A673 (cell line): Measurements from ENCODE around the gene BPI. TPM values are rescaled to one million over a fixed set of nuclear protein-coding genes. Genes with fewer than 3 reads are reported as not detected.
"Not testable (repeated sequence)": the region's sequence is repeated elsewhere in the genome, so short reads cannot be mapped to it uniquely, and the experiment has no call there.

ENCODE experiments used
- BruUV-seq: library from RNA; stranded (reverse); fragments of 400-500 nt; replicated peaks from 2 replicates; lab custom pipeline; 2021; lab: Mats Ljungman, UMichigan
- CTCF ChIA-PET: fragments of 300-600 bp; sonication (Branson Sonifier 250); formaldehyde crosslinking; loops from one replicate; lab custom pipeline; 2022; ENCODE audit warnings: antibody characterized with exemption; lab: Charles Lee
- POLR2A ChIA-PET: fragments of 300-600 bp; sonication (Branson Sonifier 250); formaldehyde crosslinking; loops from one replicate; lab custom pipeline; 2022; ENCODE audit warnings: antibody characterized with exemption; ENCODE audit not compliant: low non-redundant PET; lab: Charles Lee
- DNase-seq: peaks from one replicate; pipeline ENCODE4 v3.0.0-alpha.2; 2015; ENCODE audit warnings: low spot score
- H3K27ac ChIP-seq: fragments of 200-600 bp; sonication (generic); 2 replicates; pipeline ENCODE4 v1.5.1; 2016; ENCODE audit warnings: mixed run types, low read depth, mild to moderate bottlenecking, mixed read lengths, antibody characterized with exemption, low read length; ENCODE audit not compliant: poor library complexity, severe bottlenecking
- H3K27me3 ChIP-seq: fragments of 200-600 bp; sonication (generic); replicated peaks from 2 replicates; pipeline ENCODE4 v1.6.1; 2017; ENCODE audit warnings: mixed run types, low read depth, mild to moderate bottlenecking, mixed read lengths, antibody characterized with exemption, low read length; ENCODE audit not compliant: insufficient read depth, poor library complexity
- H3K36me3 ChIP-seq: fragments of 200-600 bp; sonication (generic); 2 replicates; pipeline ENCODE4 v1.6.1; 2016; ENCODE audit warnings: mixed run types, mild to moderate bottlenecking, mixed read lengths, antibody characterized with exemption, low read length; ENCODE audit not compliant: insufficient read depth, poor library complexity, severe bottlenecking
- H3K4me1 ChIP-seq: fragments of 200-600 bp; sonication (generic); 2 replicates; pipeline ENCODE4 v1.6.1; 2017; ENCODE audit warnings: mixed run types, mild to moderate bottlenecking, mixed read lengths, antibody characterized with exemption, low read length; ENCODE audit not compliant: insufficient read depth, poor library complexity, severe bottlenecking
- H3K4me3 ChIP-seq: fragments of 200-600 bp; sonication (generic); 2 replicates; pipeline ENCODE4 v1.5.1; 2016; ENCODE audit warnings: low read depth, mixed run types, mild to moderate bottlenecking, mixed read lengths, low read length; ENCODE audit not compliant: poor library complexity, severe bottlenecking
- H3K9me3 ChIP-seq: fragments of 200-600 bp; sonication (generic); 2 replicates; pipeline ENCODE4 v1.6.1; 2016; ENCODE audit warnings: mixed run types, low read depth, mild to moderate bottlenecking, mixed read lengths, antibody characterized with exemption, low read length; ENCODE audit not compliant: poor library complexity, severe bottlenecking
- EZH2 ChIP-seq: fragments of 200-600 bp; sonication (generic); IDR thresholded peaks from 2 replicates; pipeline ENCODE4 v1.6.1; 2017; ENCODE audit warnings: borderline replicate concordance, low read depth, mild to moderate bottlenecking, mixed read lengths, antibody characterized with exemption, low read length; ENCODE audit not compliant: poor library complexity, severe bottlenecking
- intact Hi-C: fragments of 100-400 bp; cut with micrococcal nuclease; formaldehyde crosslinking; loops from one replicate; pipeline ENCODE4 v1.10.0; 2022; ENCODE audit not compliant: unreplicated experiment
- total RNA-seq: library from RNA; stranded (reverse); gene quantifications from 2 replicates; pipeline ENCODE4 v1.2.3, GENCODE V29; 2021
- TF ChIP-seq, protein P1 (sequence below): fragments of 300-800, 200-600 bp; sonication (generic); conservative IDR thresholded peaks from 2 replicates; pipeline ENCODE4 v1.5.1; 2017; ENCODE audit warnings: low read depth, mild to moderate bottlenecking, antibody characterized with exemption, low read length, moderate library complexity, mixed read lengths

The BPI gene
- total RNA-seq, 1 experiment from 2014 or later: not detected

- H3K9me3 ChIP-seq: no peaks in the 10 kb centered on the region
- H3K4me3 ChIP-seq: no peak overlapping the region
- intact Hi-C loops: no loop called here
- ChIA-PET CTCF (no interaction called here), POLR2A (no interaction called here)
- no peak for TF ChIP-seq EZH2
- TF ChIP-seq, protein P1, sequence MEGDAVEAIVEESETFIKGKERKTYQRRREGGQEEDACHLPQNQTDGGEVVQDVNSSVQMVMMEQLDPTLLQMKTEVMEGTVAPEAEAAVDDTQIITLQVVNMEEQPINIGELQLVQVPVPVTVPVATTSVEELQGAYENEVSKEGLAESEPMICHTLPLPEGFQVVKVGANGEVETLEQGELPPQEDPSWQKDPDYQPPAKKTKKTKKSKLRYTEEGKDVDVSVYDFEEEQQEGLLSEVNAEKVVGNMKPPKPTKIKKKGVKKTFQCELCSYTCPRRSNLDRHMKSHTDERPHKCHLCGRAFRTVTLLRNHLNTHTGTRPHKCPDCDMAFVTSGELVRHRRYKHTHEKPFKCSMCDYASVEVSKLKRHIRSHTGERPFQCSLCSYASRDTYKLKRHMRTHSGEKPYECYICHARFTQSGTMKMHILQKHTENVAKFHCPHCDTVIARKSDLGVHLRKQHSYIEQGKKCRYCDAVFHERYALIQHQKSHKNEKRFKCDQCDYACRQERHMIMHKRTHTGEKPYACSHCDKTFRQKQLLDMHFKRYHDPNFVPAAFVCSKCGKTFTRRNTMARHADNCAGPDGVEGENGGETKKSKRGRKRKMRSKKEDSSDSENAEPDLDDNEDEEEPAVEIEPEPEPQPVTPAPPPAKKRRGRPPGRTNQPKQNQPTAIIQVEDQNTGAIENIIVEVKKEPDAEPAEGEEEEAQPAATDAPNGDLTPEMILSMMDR: no peak
- DNase-seq: no peak
- no peaks in the 10 kb centered on the region for H3K36me3 ChIP-seq
- no peak overlapping the region for H3K27ac ChIP-seq
- no peaks in the 10 kb centered on the region for H3K4me1 ChIP-seq
- peaks cover 4% of the 10 kb centered on the region for H3K27me3 ChIP-seq
- no TSS peak for BruUV-seq
Observed at GRCh38 chr20:38373231-38373867, 69.4 kb downstream of the BPI start.

DNA sequence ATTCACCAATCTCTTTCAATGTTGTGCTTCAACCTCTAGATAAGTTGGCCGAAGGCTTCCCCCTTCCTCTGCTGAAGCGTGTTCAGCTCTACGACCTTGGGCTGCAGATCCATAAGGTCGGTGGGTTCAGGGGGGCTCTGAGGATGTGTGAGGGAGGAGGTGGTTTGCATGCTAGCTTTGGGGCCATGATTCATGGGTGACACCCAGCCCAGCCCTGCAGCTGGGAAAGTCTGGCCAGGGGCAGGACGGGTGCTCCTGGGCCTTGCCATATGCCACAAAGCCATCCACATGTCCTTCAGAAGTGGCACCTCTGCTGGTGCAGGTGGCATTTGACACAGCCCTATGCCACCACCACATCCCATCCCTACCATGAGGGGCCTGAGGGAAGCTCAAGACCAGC lies 69.9 kb downstream of the BPI start:
- CTCF ChIA-PET: interaction anchor here (0.7 kb wide), 1 partner anchor 285 kb away, joined by 5 read pairs; no protein-coding TSS in a partner anchor

DNA sequence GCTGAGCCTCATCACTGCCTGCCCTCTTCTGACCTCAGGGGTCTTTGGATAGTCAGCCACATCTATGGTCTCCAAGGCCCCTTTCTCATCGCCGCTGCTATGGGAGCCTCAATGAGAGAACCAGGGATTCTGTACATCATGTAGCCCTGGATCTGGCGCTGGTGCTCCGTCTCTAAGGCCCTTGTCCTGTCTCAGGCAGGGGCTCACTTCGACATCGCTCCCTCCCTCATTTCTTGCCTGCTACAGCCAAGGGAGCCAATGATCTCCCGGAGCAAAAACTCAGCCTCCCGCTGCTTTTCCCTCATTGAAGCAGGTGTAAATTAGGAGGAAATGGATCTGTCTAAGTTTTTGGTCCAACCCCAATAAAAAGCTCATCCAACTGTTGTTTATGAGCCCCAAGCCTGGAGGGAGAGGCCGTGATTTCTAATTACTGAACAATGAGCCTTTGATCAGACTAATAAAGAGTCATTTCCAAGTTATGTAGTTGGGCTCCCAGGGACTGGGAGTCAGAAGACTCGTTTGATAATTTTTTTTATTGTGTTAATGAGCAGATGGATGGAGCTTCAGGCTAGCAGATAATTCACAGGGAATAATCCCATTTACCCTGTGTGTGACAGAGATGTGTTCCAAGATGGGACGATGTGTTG lies 73.2 kb downstream of the BPI start:
- intact Hi-C loops: no loop called here
- TF ChIP-seq, protein P1: no peak
- TF ChIP-seq EZH2: no peak
- peak; percentile 5 for DNase-seq
- Histone ChIP-seq H3K36me3 (no peaks in the 10 kb centered on the region), H3K4me1 (no peaks in the 10 kb centered on the region), H3K27ac (no peak overlapping the region), H3K9me3 (no peaks in the 10 kb centered on the region), H3K4me3 (no peak overlapping the region), H3K27me3 (peaks cover 4% of the 10 kb centered on the region)
- ChIA-PET POLR2A (no interaction called here), CTCF (interaction anchor here (0.5 to 0.6 kb wide), 2 partner anchors 24 to 155 kb away, joined by 3 to 5 read pairs; no protein-coding TSS in a partner anchor)
- no TSS peak for BruUV-seq

More for the DNA sequence above, 69.9 kb downstream of the BPI start:
- Histone ChIP-seq H3K27ac (no peak overlapping the region), H3K9me3 (no peaks in the 10 kb centered on the region), H3K4me3 (no peak overlapping the region), H3K4me1 (no peaks in the 10 kb centered on the region), H3K27me3 (peaks cover 4% of the 10 kb centered on the region), H3K36me3 (no peaks in the 10 kb centered on the region)
- BruUV-seq: no TSS peak
- POLR2A ChIA-PET: interaction anchor here (0.6 kb wide), 1 partner anchor 38 kb away, joined by 6 read pairs; no protein-coding TSS in a partner anchor
- TF ChIP-seq EZH2: no peak
- TF ChIP-seq, protein P1: no peak
- intact Hi-C loops: no loop called here
- no peak for DNase-seq

GRCh38 chr20:38377838-38378237 lies 73.9 kb downstream of the BPI start:
- intact Hi-C loops, H3K4me1 ChIP-seq, H3K4me3 ChIP-seq, H3K9me3 ChIP-seq, H3K27ac ChIP-seq, POLR2A ChIA-PET, H3K27me3 ChIP-seq, BruUV-seq, DNase-seq, CTCF ChIA-PET, H3K36me3 ChIP-seq: not testable (repeated sequence)
